Activated CD4-positive, alpha-beta T cell treated with anti-CD3 and anti-CD28 coated beads, Interleukin-2, amount 50 U/mL, for 1 hour (primary cell): ENCODE results near the gene FHOD1.

ENCODE experiments used
- DNase-seq: peaks from one replicate; pipeline ENCODE4 v3.0.0-alpha.2; 2020

The FHOD1 gene

GRCh38 chr16:67206838-67207248 lies 40.4 kb downstream of the FHOD1 start:
- DNase-seq = no peak

- DNase-seq = no peak
These were observed 41.0 kb downstream of the FHOD1 start for GRCh38 chr16:67206129-67206837.

- no peak for DNase-seq
These were observed 43.2 kb downstream of the FHOD1 start for GRCh38 chr16:67204076-67204475.

- DNase-seq = no peak
These were observed 44.3 kb downstream of the FHOD1 start for GRCh38 chr16:67202956-67203493.

GRCh38 chr16:67202426-67202825 lies 44.9 kb downstream of the FHOD1 start:
- no peak for DNase-seq

GRCh38 chr16:67201411-67202345 lies 45.6 kb downstream of the FHOD1 start:
- no peak for DNase-seq

GRCh38 chr16:67200491-67200890 lies 46.8 kb downstream of the FHOD1 start:
- no peak for DNase-seq

- DNase-seq = no peak
These were observed 47.5 kb downstream of the FHOD1 start for GRCh38 chr16:67199808-67200198.

GRCh38 chr16:67199011-67199807 lies 48.1 kb downstream of the FHOD1 start, which contains the start of gene ELMO3:
Gene ELMO3 (plus strand): TSS chr16:67199131. CDS start chr16:67199327, 196 bp downstream.
- no peak for DNase-seq

GRCh38 chr16:67198238-67198734 lies 49.0 kb downstream of the FHOD1 start:
- no peak for DNase-seq

GRCh38 chr16:67197704-67198103 lies 49.6 kb downstream of the FHOD1 start:
- DNase-seq = no peak

GRCh38 chr16:67196881-67197280 lies 50.4 kb downstream of the FHOD1 start:
- DNase-seq = no peak

- no peak for DNase-seq
These were observed 51.6 kb downstream of the FHOD1 start for GRCh38 chr16:67195676-67196075.

GRCh38 chr16:67194260-67194659 lies 53.0 kb downstream of the FHOD1 start:
- no peak for DNase-seq

GRCh38 chr16:67193536-67193935 lies 53.7 kb downstream of the FHOD1 start:
- no peak for DNase-seq

GRCh38 chr16:67192781-67193361 lies 54.4 kb downstream of the FHOD1 start:
- no peak for DNase-seq

GRCh38 chr16:67191995-67192681 lies 55.1 kb downstream of the FHOD1 start, which contains the start of gene E2F4:
Gene E2F4 (plus strand): TSS chr16:67192155. CDS start chr16:67192228, 73 bp downstream.
- peak; percentile 82 for DNase-seq

GRCh38 chr16:67191411-67191994 lies 55.8 kb downstream of the FHOD1 start:
- no peak for DNase-seq

GRCh38 chr16:67190448-67191399 lies 56.6 kb downstream of the FHOD1 start:
- no peak for DNase-seq

- DNase-seq = no peak
These were observed 57.2 kb downstream of the FHOD1 start, which contains the start of gene EXOC3L1 for GRCh38 chr16:67190041-67190440. Gene EXOC3L1 (minus strand): TSS chr16:67190136. CDS start chr16:67189676, 460 bp downstream.
